ENCODE results near the gene ZNF729. TPM values are rescaled to one million over a fixed set of nuclear protein-coding genes. Genes with fewer than 3 reads are reported as not detected.

The ZNF729 gene
- total and polyA plus RNA-seq, 8 donors = not detected

DNA sequence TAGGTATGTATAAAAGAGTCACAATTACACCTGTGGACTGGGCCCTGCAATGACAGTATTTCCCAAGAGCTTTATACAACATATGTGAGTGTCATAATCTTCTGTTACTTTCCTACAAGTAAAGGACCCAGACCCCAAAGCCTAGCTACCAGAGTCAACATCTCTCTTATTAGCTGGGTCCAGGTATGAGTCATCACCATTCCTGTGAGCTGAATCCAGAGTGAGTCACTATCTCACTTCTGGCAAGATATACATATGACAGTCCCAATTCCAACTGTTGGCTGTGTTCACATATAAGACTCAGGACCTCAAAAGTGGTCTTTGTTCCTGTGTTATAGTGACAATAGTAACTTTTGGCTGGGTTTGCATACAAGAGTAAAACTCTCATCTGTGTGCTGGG is 46.7 kb downstream of the ZNF729 start:
- no peak overlapping the region for H3K4me3 ChIP-seq
- TF ChIP-seq, protein P1, sequence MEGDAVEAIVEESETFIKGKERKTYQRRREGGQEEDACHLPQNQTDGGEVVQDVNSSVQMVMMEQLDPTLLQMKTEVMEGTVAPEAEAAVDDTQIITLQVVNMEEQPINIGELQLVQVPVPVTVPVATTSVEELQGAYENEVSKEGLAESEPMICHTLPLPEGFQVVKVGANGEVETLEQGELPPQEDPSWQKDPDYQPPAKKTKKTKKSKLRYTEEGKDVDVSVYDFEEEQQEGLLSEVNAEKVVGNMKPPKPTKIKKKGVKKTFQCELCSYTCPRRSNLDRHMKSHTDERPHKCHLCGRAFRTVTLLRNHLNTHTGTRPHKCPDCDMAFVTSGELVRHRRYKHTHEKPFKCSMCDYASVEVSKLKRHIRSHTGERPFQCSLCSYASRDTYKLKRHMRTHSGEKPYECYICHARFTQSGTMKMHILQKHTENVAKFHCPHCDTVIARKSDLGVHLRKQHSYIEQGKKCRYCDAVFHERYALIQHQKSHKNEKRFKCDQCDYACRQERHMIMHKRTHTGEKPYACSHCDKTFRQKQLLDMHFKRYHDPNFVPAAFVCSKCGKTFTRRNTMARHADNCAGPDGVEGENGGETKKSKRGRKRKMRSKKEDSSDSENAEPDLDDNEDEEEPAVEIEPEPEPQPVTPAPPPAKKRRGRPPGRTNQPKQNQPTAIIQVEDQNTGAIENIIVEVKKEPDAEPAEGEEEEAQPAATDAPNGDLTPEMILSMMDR (IDR thresholded peaks at IDR 0.05) = no peak
- H3K36me3 ChIP-seq = no peaks in the 10 kb centered on the region
- no peaks in the 10 kb centered on the region for H3K4me1 ChIP-seq
- H3K27ac ChIP-seq = no peak overlapping the region
- ATAC-seq (no peak), DNase-seq (no peak), FAIRE-seq (no peak)
- intact Hi-C loops (cut with DNase I) = no loop called here
- no peaks in the 10 kb centered on the region for H3K9me3 ChIP-seq
- no peaks in the 10 kb centered on the region for H3K27me3 ChIP-seq

DNA sequence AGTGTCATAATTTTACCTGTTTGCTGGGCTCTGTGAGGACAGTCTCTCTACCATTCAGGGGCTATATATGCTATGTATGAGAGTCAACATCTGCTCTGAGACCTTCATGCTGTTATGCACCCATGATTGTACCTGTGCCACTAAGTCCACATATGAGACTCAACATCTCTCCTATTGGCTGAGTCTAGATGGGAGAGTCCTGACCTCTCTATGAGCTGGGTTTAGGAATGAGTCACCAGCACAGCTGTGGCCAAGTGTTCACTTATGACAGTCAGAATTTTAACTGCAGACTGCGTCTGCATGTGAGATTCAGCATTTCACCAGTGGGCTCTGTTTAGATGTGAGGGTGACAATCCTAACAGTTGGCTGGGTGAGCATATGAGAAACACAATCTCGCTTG is 49.5 kb downstream of the ZNF729 start:
- no peak for DNase-seq
- TF ChIP-seq, protein P1 (IDR thresholded peaks at IDR 0.05) = no peak
- ATAC-seq = no peak
- H3K4me3 ChIP-seq = no peak overlapping the region
- intact Hi-C loops (cut with DNase I) = no loop called here
- H3K9me3 ChIP-seq = no peaks in the 10 kb centered on the region
- WGBS, 2 donors = 56 to 69% methylated on average over 2 of the region's 2 CpGs
- H3K4me1 ChIP-seq = no peaks in the 10 kb centered on the region
- no peak for FAIRE-seq
- H3K27ac ChIP-seq = no peak overlapping the region
- no peaks in the 10 kb centered on the region for H3K27me3 ChIP-seq
- H3K36me3 ChIP-seq = no peaks in the 10 kb centered on the region

- ATAC-seq = no peak
- Histone ChIP-seq H3K27ac (no peak overlapping the region), H3K36me3 (no peaks in the 10 kb centered on the region), H3K27me3 (no peaks in the 10 kb centered on the region), H3K4me1 (no peaks in the 10 kb centered on the region), H3K4me3 (no peak overlapping the region), H3K9me3 (no peaks in the 10 kb centered on the region)
- FAIRE-seq = no peak
- intact Hi-C loops (cut with DNase I) = no loop called here
- 38 to 58% methylated on average over 2 of the region's 2 CpGs for WGBS, 2 donors
- DNase-seq = no peak
- TF ChIP-seq, protein P1 (IDR thresholded peaks at IDR 0.05) = no peak
Observed at GRCh38 chr19:22354665-22355064, 68.4 kb downstream of the ZNF729 start.

Other genes with a start within 250 kb of the ZNF729 start
- gene ZNF257, start 234.0 kb upstream of the ZNF729 start, total RNA-seq = 1 to 10 TPM in 5 of 6 donors, under 1 TPM in 1; 0.88 to 3.3 (median 1.2) TPM
- under 1 TPM; 0.65 to 0.70 TPM for gene ZNF257, start 234.0 kb upstream of the ZNF729 start, polyA plus RNA-seq
- 1 to 10 TPM in 2 of 6 donors, under 1 TPM in 4; 0.51 to 2.2 (median 0.89) TPM for gene ZNF676, start 89.5 kb upstream of the ZNF729 start, total RNA-seq
- gene ZNF676, start 89.5 kb upstream of the ZNF729 start, polyA plus RNA-seq = under 1 TPM; 0.82 to 0.91 TPM
- gene ZNF98, start 135.9 kb downstream of the ZNF729 start, total RNA-seq = 10 to 100 TPM in 2 of 6 donors, 1 to 10 TPM in 4; 4.5 to 13.9 (median 8.3) TPM
- gene ZNF98, start 135.9 kb downstream of the ZNF729 start, polyA plus RNA-seq = 1 to 10 TPM; 1.7 to 4.1 TPM